Suprapubic skin (tissue), 3 donors: Measurements from ENCODE around the gene NKD2.

Experiments
- CTCF ChIP-seq, 2 donors: fragments of 200-600 bp in 1 of 2; fragments of 450-650 bp in 1 of 2; sonication (generic) in 1 of 2; IDR thresholded peaks; one replicate each; pipeline ENCODE4 v1.5.1; 2016 to 2019; ENCODE audit warnings: antibody characterized with exemption in 2 of 2, mild to moderate bottlenecking in 1 of 2, moderate library complexity in 1 of 2
- EP300 ChIP-seq: sonication (generic); formaldehyde crosslinking; IDR thresholded peaks from one replicate; pipeline ENCODE4 v1.6.1; 2017; ENCODE audit warnings: antibody characterized with exemption
- POLR2A ChIP-seq, 2 donors: fragments of 450-650 bp; IDR thresholded peaks; one replicate each; pipeline ENCODE4 v1.6.1; 2017; ENCODE audit warnings: antibody characterized with exemption in 2 of 2, mild to moderate bottlenecking in 2 of 2, moderate library complexity in 2 of 2

GRCh38 chr5:1012900-1013237 is 4.3 kb downstream of the NKD2 start:
- TF ChIP-seq CTCF (IDR thresholded peaks at IDR 0.05): no peak
- TF ChIP-seq EP300: no peak
- TF ChIP-seq POLR2A (IDR thresholded peaks at IDR 0.05): no peak
